HEK293 (cell line): ENCODE data around the gene TLCD3B.

Experiments
- CTCF ChIA-PET: fragments of 350-600 bp; formaldehyde crosslinking; extraction: SDS; loops from one replicate; lab custom pipeline; 2021; ENCODE audit warnings: antibody characterized with exemption; lab: Yijun Ruan, JAX
- POLR2A ChIA-PET: fragments of 300-600 bp; formaldehyde crosslinking; extraction: SDS; loops from one replicate; lab custom pipeline; 2020; ENCODE audit warnings: antibody characterized with exemption, inconsistent platforms; lab: Yijun Ruan, JAX
- H3K27ac ChIP-seq: fragments of 200-500 bp; sonication (Bioruptor generic); 2 replicates; pipeline ENCODE4 v1.5.1; 2014; ENCODE audit warnings: low read depth, low read length, control low read depth, inconsistent platforms; ENCODE audit errors: extremely low read depth
- H3K36me3 ChIP-seq, 2 experiments: fragments of 200-500 bp in 1 of 2; sonication (Bioruptor generic) in 1 of 2; 1 replicate in 1 of 2; 2 replicates in 1 of 2; pipeline ENCODE4 v1.5.1; 2014 to 2017; ENCODE audit warnings: inconsistent platforms in 2 of 2, low read length in 2 of 2; ENCODE audit not compliant: control insufficient read depth in 2 of 2, insufficient read depth in 1 of 2
- H3K4me1 ChIP-seq: fragments of 200-500 bp; sonication (Bioruptor generic); 2 replicates; pipeline ENCODE4 v1.5.1; 2014; ENCODE audit warnings: mild to moderate bottlenecking, low read length, inconsistent platforms; ENCODE audit not compliant: control insufficient read depth, insufficient read depth
- H3K4me3 ChIP-seq: 2 replicates; pipeline ENCODE4 v1.5.1; 2011; ENCODE audit warnings: low read depth, mild to moderate bottlenecking, control low read depth, low read length, moderate library complexity
- H3K9me3 ChIP-seq: fragments of 200-500 bp; sonication (Bioruptor generic); 2 replicates; pipeline ENCODE4 v1.5.1; 2014; ENCODE audit warnings: low read depth, low read length, inconsistent platforms; ENCODE audit not compliant: control insufficient read depth, insufficient read depth
- EGR2 ChIP-seq: fragments of 450-650 bp; formaldehyde crosslinking; IDR thresholded peaks from 2 replicates; pipeline ENCODE4 v1.5.1; 2016; ENCODE audit warnings: low read depth, missing biosample characterization, missing genetic modification characterization
- GLI4 ChIP-seq: fragments of 450-650 bp; formaldehyde crosslinking; IDR thresholded peaks from 2 replicates; pipeline ENCODE4 v1.5.1; 2016; ENCODE audit warnings: missing biosample characterization, missing genetic modification characterization
- GLIS1 ChIP-seq: fragments of 450-650 bp; formaldehyde crosslinking; IDR thresholded peaks from 2 replicates; pipeline ENCODE4 v1.5.1; 2016; ENCODE audit warnings: missing biosample characterization, missing genetic modification characterization
- KLF1 ChIP-seq: fragments of 450-650 bp; formaldehyde crosslinking; IDR thresholded peaks from 2 replicates; pipeline ENCODE4 v1.5.1; 2016; ENCODE audit warnings: missing biosample characterization, missing genetic modification characterization
- KLF8 ChIP-seq: fragments of 450-650 bp; formaldehyde crosslinking; IDR thresholded peaks from 2 replicates; pipeline ENCODE4 v1.5.1; 2016; ENCODE audit warnings: missing biosample characterization, missing genetic modification characterization
- YY2 ChIP-seq: fragments of 450-650 bp; formaldehyde crosslinking; IDR thresholded peaks from 2 replicates; pipeline ENCODE4 v1.5.1; 2016; ENCODE audit warnings: missing biosample characterization, missing genetic modification characterization
- ZBTB21 ChIP-seq: fragments of 450-650 bp; formaldehyde crosslinking; IDR thresholded peaks from 2 replicates; pipeline ENCODE4 v1.5.1; 2017; ENCODE audit warnings: missing biosample characterization, missing genetic modification characterization
- ZEB2 ChIP-seq: fragments of 450-650 bp; formaldehyde crosslinking; IDR thresholded peaks from 2 replicates; pipeline ENCODE4 v1.5.1; 2016; ENCODE audit warnings: missing biosample characterization, missing genetic modification characterization
- ZNF155 ChIP-seq: fragments of 450-650 bp; formaldehyde crosslinking; IDR thresholded peaks from 2 replicates; pipeline ENCODE4 v1.5.1; 2016; ENCODE audit warnings: missing biosample characterization, missing genetic modification characterization
- ZNF16 ChIP-seq: fragments of 450-650 bp; formaldehyde crosslinking; IDR thresholded peaks from 2 replicates; pipeline ENCODE4 v1.5.1; 2016; ENCODE audit warnings: low read depth, missing biosample characterization, missing genetic modification characterization
- ZNF184 ChIP-seq: fragments of 450-650 bp; IDR thresholded peaks from 2 replicates; pipeline ENCODE4 v1.5.1; 2018; ENCODE audit warnings: missing biosample characterization, mild to moderate bottlenecking, missing genetic modification characterization
- ZNF335 ChIP-seq: fragments of 450-650 bp; formaldehyde crosslinking; conservative IDR thresholded peaks from 2 replicates; pipeline ENCODE4 v1.5.1; 2016; ENCODE audit warnings: missing biosample characterization, missing genetic modification characterization
- ZNF501 ChIP-seq: fragments of 450-650 bp; formaldehyde crosslinking; IDR thresholded peaks from 2 replicates; pipeline ENCODE4 v1.5.1; 2016; ENCODE audit warnings: missing biosample characterization, missing genetic modification characterization
- ZNF600 ChIP-seq: fragments of 450-650 bp; formaldehyde crosslinking; IDR thresholded peaks from 2 replicates; pipeline ENCODE4 v1.5.1; 2016; ENCODE audit warnings: missing biosample characterization, missing genetic modification characterization
- ZNF624 ChIP-seq: fragments of 450-650 bp; formaldehyde crosslinking; IDR thresholded peaks from 2 replicates; pipeline ENCODE4 v1.5.1; 2017; ENCODE audit warnings: missing biosample characterization, missing genetic modification characterization
- ZNF629 ChIP-seq: fragments of 450-650 bp; formaldehyde crosslinking; IDR thresholded peaks from 2 replicates; pipeline ENCODE4 v1.5.1; 2017; ENCODE audit warnings: missing biosample characterization, missing genetic modification characterization
- ZNF660 ChIP-seq: fragments of 450-650 bp; IDR thresholded peaks from 2 replicates; pipeline ENCODE4 v1.5.1; 2018; ENCODE audit warnings: missing biosample characterization, mild to moderate bottlenecking, missing genetic modification characterization
- ZNF677 ChIP-seq: fragments of 450-650 bp; IDR thresholded peaks from 2 replicates; pipeline ENCODE4 v1.5.0; 2018; ENCODE audit warnings: missing biosample characterization, mild to moderate bottlenecking, missing genetic modification characterization, moderate library complexity
- ZNF76 ChIP-seq: fragments of 450-650 bp; formaldehyde crosslinking; IDR thresholded peaks from 2 replicates; pipeline ENCODE4; 2016; ENCODE audit warnings: low read depth, missing biosample characterization, missing genetic modification characterization, borderline replicate concordance
- TF ChIP-seq, protein P1 (sequence below): IDR thresholded peaks from 2 replicates; pipeline ENCODE4 v1.6.1; 2011; ENCODE audit warnings: mild to moderate bottlenecking, low read depth, low read length, borderline replicate concordance
- TF ChIP-seq, protein P2 (sequence below): fragments of 450-650 bp; formaldehyde crosslinking; IDR thresholded peaks from 2 replicates; pipeline ENCODE4 v1.5.1; 2017; ENCODE audit warnings: missing biosample characterization, missing genetic modification characterization
- TF ChIP-seq, protein P3 (sequence below): fragments of 450-650 bp; formaldehyde crosslinking; IDR thresholded peaks from 2 replicates; pipeline ENCODE4 v1.5.1; 2016; ENCODE audit warnings: missing biosample characterization, missing genetic modification characterization
- TF ChIP-seq, protein P4 (sequence below): fragments of 450-650 bp; formaldehyde crosslinking; IDR thresholded peaks from 2 replicates; pipeline ENCODE4 v1.5.1; 2016; ENCODE audit warnings: missing biosample characterization, missing genetic modification characterization, low read depth
- TF ChIP-seq, protein P5 (sequence below): fragments of 450-650 bp; formaldehyde crosslinking; IDR thresholded peaks from 2 replicates; pipeline ENCODE4 v1.5.1; 2016; ENCODE audit warnings: missing biosample characterization, missing genetic modification characterization
- TF ChIP-seq, protein P6 (sequence below): fragments of 450-650 bp; formaldehyde crosslinking; conservative IDR thresholded peaks from 2 replicates; pipeline ENCODE4 v1.5.1; 2016; ENCODE audit warnings: low read depth, missing biosample characterization, missing genetic modification characterization

Gene TLCD3B

DNA sequence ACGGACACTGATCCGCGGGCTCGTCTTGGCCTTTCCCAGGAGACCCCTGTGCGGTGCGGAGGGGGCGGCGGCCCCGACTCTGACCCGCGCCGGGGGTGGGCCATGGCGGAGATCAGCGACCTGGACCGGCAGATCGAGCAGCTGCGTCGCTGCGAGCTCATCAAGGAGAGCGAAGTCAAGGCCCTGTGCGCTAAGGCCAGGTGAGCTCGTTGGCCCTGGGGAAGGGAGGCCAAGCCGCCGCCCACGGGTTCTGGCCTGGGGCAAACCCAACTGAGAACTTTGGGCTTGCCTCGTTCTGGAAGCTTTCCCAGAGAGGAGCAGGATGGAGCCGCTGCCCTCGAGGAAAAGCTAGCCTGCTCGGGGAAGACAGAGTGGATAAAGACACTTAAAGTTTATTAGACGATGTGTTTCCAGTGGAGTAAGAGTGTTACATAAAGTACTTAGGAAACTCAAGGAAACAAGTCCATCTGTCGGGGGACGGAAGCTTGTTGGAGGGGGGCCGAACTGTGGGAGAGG, 45.3 kb upstream of the TLCD3B start (continued):
- TF ChIP-seq ZNF600 (peak; percentile 35; the same call in 1 of the 2 replicates), ZNF501 (tag by site-specific recombination) (no peak), ZNF660 (tag by site-specific recombination) (no peak), GLI4 (tag by site-specific recombination) (0 out of 2 replicates have a peak, but pooled peaks have one; percentile 13), ZNF677 (no peak), ZNF76 (tag by site-specific recombination) (peak; percentile 67; the same call in 1 of the 2 replicates), ZNF155 (tag by site-specific recombination) (no peak), ZNF16 (tag by site-specific recombination) (no peak), EGR2 (tag by site-specific recombination) (0 out of 2 replicates have a peak, but pooled peaks have one; percentile 31), ZNF624 (tag by site-specific recombination) (no peak), ZNF335 (tag by site-specific recombination) (peak; percentile 33; the same call in 1 of the 2 replicates)
- TF ChIP-seq, protein P1, sequence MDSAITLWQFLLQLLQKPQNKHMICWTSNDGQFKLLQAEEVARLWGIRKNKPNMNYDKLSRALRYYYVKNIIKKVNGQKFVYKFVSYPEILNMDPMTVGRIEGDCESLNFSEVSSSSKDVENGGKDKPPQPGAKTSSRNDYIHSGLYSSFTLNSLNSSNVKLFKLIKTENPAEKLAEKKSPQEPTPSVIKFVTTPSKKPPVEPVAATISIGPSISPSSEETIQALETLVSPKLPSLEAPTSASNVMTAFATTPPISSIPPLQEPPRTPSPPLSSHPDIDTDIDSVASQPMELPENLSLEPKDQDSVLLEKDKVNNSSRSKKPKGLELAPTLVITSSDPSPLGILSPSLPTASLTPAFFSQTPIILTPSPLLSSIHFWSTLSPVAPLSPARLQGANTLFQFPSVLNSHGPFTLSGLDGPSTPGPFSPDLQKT, result no peak
- TF ChIP-seq, protein P2, sequence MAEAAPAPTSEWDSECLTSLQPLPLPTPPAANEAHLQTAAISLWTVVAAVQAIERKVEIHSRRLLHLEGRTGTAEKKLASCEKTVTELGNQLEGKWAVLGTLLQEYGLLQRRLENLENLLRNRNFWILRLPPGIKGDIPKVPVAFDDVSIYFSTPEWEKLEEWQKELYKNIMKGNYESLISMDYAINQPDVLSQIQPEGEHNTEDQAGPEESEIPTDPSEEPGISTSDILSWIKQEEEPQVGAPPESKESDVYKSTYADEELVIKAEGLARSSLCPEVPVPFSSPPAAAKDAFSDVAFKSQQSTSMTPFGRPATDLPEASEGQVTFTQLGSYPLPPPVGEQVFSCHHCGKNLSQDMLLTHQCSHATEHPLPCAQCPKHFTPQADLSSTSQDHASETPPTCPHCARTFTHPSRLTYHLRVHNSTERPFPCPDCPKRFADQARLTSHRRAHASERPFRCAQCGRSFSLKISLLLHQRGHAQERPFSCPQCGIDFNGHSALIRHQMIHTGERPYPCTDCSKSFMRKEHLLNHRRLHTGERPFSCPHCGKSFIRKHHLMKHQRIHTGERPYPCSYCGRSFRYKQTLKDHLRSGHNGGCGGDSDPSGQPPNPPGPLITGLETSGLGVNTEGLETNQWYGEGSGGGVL (tag by site-specific recombination), result no peak

DNA sequence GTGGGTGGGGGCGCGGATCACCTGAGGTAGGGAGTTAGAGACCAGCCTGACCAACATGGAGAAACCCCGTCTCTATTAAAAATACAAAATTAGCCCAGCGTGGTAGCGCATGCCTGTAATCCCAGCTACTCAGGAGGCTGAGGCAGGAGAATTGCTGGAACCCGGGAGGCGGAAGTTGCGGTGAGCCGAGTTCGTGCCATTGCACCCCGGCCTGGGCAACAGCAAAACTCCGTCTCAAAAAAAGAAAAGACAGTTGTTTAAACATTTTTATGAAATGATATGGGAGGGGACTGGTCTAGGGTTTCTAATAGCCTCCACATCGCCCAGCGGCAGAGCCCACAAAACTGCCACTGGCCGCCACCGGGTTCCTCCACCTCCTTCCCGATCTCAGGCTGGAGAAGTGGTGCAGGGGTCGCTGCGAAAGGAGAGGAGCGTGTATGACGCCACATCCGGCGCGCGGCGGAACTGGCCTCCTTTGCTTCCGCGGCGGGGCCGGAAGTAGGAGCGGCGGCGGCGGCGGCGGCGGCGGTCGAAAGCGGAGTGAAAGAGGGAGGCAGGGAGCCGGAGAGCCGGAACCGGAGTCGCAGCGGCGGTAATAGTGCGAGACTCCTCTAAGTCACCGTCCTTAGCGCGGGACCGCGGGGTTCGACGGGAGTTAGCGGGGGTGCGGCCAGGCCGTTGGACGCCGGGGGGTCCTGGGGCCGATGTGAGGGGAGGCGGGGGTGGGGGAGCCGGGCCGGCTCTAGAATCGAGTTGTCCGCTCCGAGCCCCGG, 44.6 kb upstream of the TLCD3B start, which contains the start of gene PPP4C:
TSS of gene PPP4C (plus strand) at position 492 of the 773 bp plus-strand sequence. CDS start 384 bp downstream, outside the sequence.
- ChIA-PET POLR2A (interaction anchor here (0.8 to 6.9 kb wide), 5 partner anchors 10 to 269 kb away, joined by 3 to 70 read pairs (median 7); partner anchors contain the start of genes ALDOA, MAZ and TBX6), CTCF (interaction anchor here (0.6 to 1.9 kb wide), 4 partner anchors 16 to 577 kb away, joined by 3 to 12 read pairs (median 5); partner anchors contain the start of gene TBX6)
- Histone ChIP-seq H3K4me1 (peaks cover 4% of the 10 kb centered on the region; the same call in 1 of the 2 replicates), H3K36me3 (peaks cover 44 to 57% of the 10 kb centered on the region in 2 experiments; a peak in 2 of 3 replicates), H3K4me3 (peak within 1 kb of the TSS; percentile 78), H3K9me3 (no peaks in the 10 kb centered on the region), H3K27ac (peak within 1 kb of the TSS; percentile 70)
- TF ChIP-seq, protein P3, sequence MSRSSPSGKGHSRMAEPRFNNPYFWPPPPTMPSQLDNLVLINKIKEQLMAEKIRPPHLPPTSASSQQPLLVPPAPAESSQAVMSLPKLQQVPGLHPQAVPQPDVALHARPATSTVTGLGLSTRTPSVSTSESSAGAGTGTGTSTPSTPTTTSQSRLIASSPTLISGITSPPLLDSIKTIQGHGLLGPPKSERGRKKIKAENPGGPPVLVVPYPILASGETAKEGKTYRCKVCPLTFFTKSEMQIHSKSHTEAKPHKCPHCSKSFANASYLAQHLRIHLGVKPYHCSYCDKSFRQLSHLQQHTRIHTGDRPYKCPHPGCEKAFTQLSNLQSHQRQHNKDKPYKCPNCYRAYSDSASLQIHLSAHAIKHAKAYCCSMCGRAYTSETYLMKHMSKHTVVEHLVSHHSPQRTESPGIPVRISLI (tag by site-specific recombination), result no peak
- TF ChIP-seq KLF8 (tag by site-specific recombination) (0 out of 2 replicates have a peak, but pooled peaks have one; percentile 38), GLIS1 (tag by site-specific recombination) (peak; percentile 20; the same call in 1 of the 2 replicates), ZNF624 (tag by site-specific recombination) (no peak), ZNF184 (tag by site-specific recombination) (peak; percentile 42; the same call in 1 of the 2 replicates), YY2 (tag by site-specific recombination) (no peak), ZNF629 (tag by site-specific recombination) (peak; percentile 99), KLF1 (tag by site-specific recombination) (no peak), ZBTB21 (peak; percentile 97), ZEB2 (tag by site-specific recombination) (peak; percentile 68)
- TF ChIP-seq, protein P4, sequence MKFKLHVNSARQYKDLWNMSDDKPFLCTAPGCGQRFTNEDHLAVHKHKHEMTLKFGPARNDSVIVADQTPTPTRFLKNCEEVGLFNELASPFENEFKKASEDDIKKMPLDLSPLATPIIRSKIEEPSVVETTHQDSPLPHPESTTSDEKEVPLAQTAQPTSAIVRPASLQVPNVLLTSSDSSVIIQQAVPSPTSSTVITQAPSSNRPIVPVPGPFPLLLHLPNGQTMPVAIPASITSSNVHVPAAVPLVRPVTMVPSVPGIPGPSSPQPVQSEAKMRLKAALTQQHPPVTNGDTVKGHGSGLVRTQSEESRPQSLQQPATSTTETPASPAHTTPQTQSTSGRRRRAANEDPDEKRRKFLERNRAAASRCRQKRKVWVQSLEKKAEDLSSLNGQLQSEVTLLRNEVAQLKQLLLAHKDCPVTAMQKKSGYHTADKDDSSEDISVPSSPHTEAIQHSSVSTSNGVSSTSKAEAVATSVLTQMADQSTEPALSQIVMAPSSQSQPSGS (tag by site-specific recombination), result no peak
- TF ChIP-seq, protein P5, sequence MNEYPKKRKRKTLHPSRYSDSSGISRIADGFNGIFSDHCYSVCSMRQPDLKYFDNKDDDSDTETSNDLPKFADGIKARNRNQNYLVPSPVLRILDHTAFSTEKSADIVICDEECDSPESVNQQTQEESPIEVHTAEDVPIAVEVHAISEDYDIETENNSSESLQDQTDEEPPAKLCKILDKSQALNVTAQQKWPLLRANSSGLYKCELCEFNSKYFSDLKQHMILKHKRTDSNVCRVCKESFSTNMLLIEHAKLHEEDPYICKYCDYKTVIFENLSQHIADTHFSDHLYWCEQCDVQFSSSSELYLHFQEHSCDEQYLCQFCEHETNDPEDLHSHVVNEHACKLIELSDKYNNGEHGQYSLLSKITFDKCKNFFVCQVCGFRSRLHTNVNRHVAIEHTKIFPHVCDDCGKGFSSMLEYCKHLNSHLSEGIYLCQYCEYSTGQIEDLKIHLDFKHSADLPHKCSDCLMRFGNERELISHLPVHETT (tag by site-specific recombination), result 0 out of 2 replicates have a peak, but pooled peaks have one; percentile 37
- TF ChIP-seq, protein P6, sequence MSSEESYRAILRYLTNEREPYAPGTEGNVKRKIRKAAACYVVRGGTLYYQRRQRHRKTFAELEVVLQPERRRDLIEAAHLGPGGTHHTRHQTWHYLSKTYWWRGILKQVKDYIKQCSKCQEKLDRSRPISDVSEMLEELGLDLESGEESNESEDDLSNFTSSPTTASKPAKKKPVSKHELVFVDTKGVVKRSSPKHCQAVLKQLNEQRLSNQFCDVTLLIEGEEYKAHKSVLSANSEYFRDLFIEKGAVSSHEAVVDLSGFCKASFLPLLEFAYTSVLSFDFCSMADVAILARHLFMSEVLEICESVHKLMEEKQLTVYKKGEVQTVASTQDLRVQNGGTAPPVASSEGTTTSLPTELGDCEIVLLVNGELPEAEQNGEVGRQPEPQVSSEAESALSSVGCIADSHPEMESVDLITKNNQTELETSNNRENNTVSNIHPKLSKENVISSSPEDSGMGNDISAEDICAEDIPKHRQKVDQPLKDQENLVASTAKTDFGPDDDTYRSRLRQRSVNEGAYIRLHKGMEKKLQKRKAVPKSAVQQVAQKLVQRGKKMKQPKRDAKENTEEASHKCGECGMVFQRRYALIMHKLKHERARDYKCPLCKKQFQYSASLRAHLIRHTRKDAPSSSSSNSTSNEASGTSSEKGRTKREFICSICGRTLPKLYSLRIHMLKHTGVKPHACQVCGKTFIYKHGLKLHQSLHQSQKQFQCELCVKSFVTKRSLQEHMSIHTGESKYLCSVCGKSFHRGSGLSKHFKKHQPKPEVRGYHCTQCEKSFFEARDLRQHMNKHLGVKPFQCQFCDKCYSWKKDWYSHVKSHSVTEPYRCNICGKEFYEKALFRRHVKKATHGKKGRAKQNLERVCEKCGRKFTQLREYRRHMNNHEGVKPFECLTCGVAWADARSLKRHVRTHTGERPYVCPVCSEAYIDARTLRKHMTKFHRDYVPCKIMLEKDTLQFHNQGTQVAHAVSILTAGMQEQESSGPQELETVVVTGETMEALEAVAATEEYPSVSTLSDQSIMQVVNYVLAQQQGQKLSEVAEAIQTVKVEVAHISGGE (tag by site-specific recombination), result peak; percentile 96
